Colon (tissue), 2 donors: Measurements from ENCODE around the gene CCDC107.
"Not testable (repeated sequence)": the region's sequence is repeated elsewhere in the genome, so short reads cannot be mapped to it uniquely, and the experiment has no call there.

Experiments used
- FAIRE-seq: peaks from 2 replicates; lab custom pipeline; 2012; peaks lifted over from hg19 to GRCh38; lab: Jason Lieb, UNC
- donor health status: control.
- donor health status: control.

Gene CCDC107, protein sequence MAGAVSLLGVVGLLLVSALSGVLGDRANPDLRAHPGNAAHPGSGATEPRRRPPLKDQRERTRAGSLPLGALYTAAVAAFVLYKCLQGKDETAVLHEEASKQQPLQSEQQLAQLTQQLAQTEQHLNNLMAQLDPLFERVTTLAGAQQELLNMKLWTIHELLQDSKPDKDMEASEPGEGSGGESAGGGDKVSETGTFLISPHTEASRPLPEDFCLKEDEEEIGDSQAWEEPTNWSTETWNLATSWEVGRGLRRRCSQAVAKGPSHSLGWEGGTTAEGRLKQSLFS

DNA sequence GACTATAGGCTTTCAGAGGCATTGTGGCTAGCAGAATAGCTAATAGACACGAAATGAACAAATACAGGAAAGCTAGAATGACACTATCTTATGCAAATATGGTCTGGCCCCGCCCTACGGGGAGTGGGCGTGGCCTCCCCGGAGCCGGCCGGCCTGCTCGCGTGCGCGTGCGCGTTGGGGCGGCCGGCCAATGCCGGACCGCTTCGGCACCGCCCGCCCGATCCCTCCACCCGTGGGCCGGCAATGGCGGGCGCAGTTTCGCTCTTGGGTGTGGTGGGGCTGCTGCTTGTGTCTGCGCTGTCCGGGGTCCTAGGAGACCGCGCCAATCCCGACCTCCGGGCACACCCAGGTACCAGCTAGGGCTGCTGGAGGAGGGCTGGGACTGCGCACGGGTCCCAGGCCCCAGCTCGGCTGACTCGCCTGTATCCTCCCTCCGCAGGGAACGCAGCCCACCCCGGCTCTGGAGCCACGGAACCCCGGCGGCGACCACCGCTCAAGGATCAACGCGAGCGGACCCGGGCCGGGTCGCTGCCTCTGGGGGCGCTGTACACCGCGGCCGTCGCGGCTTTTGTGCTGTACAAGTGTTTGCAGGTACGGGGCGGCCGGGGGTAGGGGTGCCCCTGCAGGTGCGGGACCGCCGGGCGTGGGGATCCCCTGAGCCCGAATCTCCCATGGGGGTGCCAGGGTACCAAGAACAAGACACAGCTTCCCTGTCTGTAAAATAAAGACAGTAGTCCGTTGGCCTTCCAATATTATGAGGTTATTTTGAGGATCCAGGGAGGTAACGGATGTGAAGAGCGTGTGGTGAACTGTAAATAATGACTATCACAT lies at the start of gene CCDC107:
Gene CCDC107 (plus strand): TSS at position 156 of the 831 bp plus-strand sequence. CDS start 88 bp downstream, at position 244.
- no peak for FAIRE-seq

- no peak for FAIRE-seq
These were observed 48.9 kb upstream of the CCDC107 start for GRCh38 chr9:35609001-35609819.

- no peak for FAIRE-seq
These were observed 48.3 kb upstream of the CCDC107 start for GRCh38 chr9:35609820-35610163.

- FAIRE-seq: no peak
These were observed 46.8 kb upstream of the CCDC107 start for GRCh38 chr9:35611230-35611797.

DNA sequence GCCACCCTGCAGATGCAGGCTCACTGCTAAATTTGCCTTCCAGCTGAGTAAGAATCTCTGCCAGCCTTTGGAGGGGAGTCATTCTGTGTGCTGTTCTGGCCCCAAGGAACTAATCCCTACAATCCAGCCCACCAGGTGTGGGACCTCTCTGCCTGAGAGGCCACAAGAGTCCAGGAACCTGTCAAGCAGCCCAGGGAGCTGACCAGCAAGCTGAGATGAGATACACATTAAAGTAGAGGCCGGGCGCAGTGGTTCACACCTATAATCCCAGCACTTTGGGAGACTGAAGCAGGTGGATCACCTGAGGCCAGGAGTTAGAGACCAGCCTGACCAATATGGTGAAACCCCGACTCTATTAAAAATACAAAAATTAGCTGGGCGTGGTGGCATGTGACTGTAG lies 46.0 kb upstream of the CCDC107 start:
- not testable (repeated sequence) for FAIRE-seq

DNA sequence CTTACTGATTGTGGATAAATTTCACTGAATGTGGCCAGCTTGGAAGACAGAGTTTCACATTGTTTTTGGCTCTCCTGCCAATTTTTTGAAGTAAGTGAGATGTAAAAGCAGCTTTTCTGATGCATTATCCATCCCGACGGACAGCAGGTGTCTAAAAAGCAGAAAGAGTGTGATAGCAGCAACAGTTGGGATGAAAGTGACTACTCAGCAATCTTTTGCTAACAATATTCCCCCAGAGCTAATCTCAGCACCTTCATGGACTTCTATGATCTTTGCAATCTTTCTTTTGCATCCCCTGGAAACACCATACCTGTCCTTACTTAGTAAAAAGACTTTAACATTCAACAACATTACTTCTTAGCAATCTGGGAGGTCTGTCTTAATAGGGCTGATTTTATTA lies 45.2 kb upstream of the CCDC107 start:
- FAIRE-seq: no peak

DNA sequence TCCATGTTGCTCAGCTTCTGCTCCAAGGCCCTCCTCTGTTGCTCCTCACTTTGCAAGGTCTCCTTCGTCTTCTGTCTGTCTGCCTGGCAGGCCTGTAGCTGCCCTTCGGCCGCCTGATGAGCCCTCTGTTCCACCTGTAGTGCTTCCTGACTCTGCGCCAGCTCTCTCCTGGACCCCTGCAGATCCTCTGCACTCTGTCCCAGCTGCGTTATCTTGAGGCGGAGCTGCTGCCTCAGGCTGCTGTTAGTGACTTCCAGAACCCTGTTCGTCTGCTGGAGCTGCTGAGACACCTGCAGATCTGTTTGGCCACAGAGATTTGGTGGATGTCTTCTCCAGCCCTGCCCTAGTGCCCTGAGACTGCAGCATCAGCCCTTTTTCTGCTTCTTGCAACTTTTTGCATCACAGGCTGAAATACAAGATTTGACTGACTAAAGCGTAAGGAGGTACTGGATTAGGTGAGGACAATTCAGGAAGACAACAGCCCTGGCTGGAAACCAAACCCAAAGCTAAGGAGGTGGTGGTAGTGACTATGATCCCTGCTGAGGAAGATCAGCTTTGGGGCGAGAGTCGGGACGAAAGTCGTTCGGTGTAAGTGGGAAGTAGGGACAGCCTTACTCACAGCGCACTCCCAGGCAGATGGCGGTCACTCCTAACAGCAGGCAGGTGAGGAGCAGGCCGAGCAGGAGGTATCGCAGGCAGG lies 42.0 kb upstream of the CCDC107 start:
- FAIRE-seq: no peak

- FAIRE-seq: no peak
These were observed 41.2 kb upstream of the CCDC107 start for GRCh38 chr9:35616681-35617459.

DNA sequence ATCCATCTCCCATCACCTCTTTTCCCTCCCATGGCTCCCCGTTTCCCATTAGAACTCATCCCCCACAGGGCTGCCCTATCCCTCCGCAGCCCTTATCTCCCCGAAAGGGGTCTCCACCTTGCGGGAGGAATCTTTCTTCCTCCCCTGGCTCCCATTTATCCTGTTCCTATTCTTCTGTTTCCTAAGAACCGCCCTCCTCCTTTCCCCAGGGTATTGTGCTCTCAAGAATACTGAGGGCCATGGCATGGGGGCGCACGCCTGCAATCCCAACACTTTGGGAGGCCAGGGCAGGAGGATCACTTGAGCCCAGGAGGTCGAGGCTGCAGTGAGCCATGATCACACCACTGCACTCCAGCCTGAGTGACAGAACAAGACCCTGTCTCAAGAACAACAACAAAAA lies 40.5 kb upstream of the CCDC107 start:
- FAIRE-seq: no peak

DNA sequence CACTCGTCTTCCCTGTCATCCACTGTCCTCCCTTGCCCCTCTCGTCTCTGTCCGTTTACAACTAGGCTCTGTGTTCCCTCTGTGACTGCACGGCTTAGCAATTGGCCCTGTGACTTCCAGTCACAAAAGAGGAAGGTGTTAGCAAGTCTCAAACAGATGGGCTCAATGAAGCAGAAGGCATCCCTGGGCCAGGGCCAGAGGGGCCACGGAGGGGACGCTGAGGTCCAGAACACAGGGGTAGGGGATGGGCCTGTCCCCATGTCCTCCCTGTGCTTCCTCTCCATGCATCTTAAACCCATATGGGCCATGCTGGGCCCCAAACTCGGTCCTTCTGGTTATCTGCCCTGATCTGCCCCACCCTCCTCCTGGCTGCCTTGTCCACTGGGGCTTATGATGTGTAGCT lies 39.8 kb upstream of the CCDC107 start, which contains the start of gene CD72:
Gene CD72 (minus strand): TSS at position 89 of the 403 bp plus-strand sequence. CDS start 110 bp downstream, outside the sequence.
- no peak for FAIRE-seq

DNA sequence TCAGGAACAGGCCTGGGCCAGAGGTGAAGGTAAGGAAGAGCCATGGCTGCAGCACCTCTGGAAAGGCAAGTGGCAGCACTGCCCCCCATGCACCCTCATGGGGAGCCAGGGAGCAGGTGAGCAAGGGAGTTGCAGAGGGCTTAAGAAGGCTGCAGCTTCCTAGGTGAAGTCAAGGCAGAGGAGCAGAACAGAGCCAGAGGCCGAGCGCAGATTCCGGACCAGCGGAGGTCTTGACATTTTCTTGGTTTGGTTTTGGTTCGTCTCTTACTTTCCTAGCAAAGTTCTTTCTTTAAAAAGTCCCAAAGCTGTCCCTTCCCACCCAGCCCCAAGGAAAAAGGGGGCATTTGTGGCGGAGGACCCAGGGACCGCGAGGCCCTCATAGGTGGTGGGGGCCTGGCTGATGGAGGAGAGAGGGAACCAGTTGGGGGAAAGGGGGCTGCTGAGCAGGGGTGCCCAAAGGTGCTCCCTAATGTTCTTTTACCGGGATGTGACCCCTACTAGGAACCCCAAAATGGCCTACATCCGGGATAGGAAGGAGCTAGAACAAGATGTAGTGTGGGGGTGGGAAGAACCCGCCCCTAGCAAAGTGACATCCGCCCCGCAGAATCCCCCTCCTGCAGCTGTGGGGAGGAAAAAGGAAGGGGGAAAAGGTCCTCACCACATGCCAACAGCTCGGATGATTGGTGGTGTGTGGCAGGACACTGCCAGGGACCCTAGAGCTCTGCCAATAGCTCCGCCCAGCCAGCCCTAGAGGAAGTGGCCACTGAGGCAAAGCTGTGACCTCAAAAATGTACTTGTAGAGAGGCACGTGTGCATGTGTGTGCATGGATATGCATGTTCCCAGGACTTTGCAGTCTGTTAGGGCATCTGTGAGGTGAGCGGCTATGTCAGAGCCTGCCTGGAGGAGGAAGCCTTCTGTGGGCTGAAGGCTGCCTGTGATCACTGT lies 39.0 kb upstream of the CCDC107 start:
- no peak for FAIRE-seq

DNA sequence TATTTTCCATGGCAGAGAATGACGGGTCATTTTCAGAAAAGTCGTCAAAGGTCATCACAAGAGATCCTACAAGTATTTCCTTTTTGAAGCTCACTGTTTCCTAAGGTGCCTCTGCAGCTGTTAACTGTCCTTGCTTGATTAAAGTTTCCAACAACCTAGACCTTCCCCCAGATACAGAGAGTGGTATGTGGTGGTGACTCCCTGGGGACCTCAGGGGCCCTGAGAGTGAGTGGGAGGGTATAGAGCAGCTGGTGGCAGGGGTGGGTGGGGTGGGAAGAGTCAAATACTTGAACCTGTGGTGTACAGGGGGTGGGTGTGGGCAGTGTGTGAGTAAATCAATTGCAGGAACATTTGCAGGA lies 38.3 kb upstream of the CCDC107 start:
- FAIRE-seq: no peak

DNA sequence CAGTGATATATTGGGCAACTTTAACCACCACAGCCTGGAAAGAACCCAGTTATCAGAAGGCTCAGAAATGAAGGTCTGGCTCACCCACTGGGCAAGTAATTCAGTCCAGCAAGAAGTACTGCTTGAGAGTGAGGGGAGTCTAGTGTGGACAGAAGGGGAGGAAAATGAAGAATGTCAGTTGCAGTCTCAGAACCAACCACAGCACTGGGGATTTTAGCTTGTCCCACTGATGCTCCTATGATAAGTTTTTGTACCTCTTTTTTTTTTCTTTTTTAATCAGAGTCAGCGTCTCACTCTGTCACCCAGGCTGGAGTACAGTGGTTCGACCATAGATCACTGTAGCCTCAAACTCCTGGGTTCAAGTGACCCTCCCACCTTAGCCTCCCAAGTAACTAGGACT lies 30.5 kb upstream of the CCDC107 start:
- no peak for FAIRE-seq

- no peak for FAIRE-seq
These were observed 29.6 kb upstream of the CCDC107 start for GRCh38 chr9:35628389-35628991.

GRCh38 chr9:35629597-35629996 lies 28.5 kb upstream of the CCDC107 start:
- FAIRE-seq: no peak

GRCh38 chr9:35635730-35636129 lies 22.4 kb upstream of the CCDC107 start:
- no peak for FAIRE-seq

DNA sequence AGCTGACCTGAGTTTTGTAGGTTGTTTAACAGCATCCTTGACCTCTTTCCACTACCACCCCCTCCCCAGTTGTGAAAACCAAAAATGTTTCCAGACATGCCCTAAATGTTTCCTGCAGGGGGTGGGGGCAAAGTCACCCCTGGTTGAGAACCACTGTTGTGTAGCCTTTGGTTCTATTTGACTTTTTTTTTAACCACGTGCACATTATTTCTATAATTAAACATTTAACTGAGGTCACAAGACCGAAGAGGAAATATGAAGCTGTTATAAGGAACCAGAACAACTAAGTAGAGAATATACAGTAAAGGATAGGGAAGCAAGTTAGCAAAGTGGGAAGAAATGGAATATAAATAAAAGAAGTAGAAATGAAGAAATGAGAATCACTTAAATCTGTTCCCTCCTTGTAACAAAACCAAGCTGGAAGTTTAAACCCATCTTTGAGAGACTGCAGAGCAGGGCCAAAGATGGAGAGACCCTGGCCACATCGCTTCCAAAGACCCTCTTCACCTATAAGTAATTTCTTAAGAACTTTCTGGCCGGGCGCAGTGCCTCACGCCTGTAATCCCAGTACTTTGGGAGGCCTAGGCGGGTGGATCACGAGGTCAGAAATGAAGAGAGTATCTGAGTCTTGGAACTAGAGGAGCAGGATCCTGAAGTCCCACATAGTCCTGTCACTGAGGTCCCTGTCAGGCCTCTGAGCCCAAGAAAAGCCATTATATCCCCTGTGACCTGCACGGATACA lies 21.8 kb upstream of the CCDC107 start:
- FAIRE-seq: no peak

DNA sequence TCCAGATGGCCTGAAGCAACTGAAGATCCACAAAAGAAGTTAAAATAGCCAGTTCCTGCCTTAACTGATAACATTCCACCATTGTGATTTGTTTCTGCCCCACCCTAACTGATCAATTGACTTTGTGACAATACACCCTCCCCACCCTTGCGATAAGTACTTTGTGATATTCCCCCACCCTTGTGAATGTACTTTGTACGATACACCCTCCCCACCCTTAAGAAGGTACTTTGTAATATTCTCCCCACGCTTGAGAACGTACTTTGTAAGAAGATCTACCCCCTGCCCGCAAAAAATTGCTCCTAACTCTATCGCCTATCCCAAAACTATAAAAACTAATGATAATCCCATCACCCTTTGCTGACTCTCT lies 21.2 kb upstream of the CCDC107 start:
- not testable (repeated sequence) for FAIRE-seq
